GM12874 (cell line): ENCODE data around the gene IDE.
A peak's percentile ranks its signal among the peaks of the same experiment; 100 is the strongest.

Experiments used
- CTCF ChIP-seq: IDR thresholded peaks from 2 replicates; pipeline ENCODE4 v1.5.1; 2011; ENCODE audit warnings: low read depth, mild to moderate bottlenecking, control low read depth, low read length, moderate library complexity; ENCODE audit not compliant: insufficient read depth

IDE gene

DNA sequence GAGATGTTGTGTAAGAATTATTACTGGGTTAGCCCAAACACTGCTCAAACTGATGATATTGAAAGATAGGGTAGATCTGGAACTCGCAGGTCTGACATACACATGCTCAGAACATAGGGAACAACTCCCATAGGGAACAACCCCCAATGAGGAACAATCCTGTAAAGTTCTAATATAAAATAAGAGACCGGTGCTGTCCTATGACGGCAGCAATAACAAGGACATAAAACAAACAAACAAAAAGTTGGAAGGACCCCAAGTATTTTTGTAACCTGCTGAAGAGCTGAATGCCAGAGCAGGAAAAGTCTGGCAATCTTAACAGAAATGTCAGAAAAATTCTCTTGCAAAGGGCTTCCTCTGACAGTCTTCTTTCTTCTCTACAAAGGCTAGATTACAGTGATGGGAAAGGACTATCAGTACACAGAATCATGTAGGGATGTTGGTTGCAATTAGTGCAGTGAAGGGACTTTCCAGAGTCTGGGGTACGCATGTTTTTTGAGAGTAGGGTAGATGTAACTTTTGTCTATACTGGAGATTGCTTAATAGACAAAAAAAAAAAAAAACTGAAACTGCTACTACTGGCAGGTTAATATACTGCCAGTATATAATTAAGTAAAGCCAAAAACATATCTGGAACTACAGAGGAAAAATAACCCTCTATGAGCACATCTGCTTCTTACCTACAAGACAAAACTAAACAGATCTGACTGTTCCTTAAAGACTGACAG lies 35.5 kb downstream of the IDE start:
- TF ChIP-seq CTCF, result no peak

- TF ChIP-seq CTCF, result no peak
Observed at GRCh38 chr10:92530891-92531535, 42.9 kb downstream of the IDE start.

DNA sequence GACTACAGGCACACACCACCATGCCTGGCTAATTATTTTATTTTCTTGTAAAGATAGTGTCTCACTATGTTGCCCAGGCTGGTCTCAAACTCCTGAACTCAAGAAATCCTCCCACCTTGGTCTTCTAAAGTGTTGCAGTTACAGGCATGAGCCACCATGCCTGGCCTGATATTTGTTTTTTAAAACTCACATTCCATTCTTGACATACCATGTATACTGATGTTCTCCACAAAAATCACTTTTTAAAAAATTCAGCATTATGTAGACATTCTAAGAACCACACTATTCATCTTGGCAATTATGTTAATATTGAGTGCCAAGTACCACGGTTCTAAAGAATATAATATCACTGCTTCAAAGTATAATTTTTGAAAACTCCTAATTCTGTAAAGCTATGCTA lies 43.5 kb downstream of the IDE start:
- TF ChIP-seq CTCF, result no peak

GRCh38 chr10:92527716-92528115 lies 46.2 kb downstream of the IDE start:
- no peak for TF ChIP-seq CTCF

- no peak for TF ChIP-seq CTCF
Observed at GRCh38 chr10:92523639-92524038, 50.3 kb downstream of the IDE start.

- TF ChIP-seq CTCF, result peak; percentile 59; the same call in 1 of the 2 replicates
Observed at GRCh38 chr10:92517034-92517655, 56.7 kb downstream of the IDE start.

GRCh38 chr10:92508866-92509265 lies 65.0 kb downstream of the IDE start:
- no peak for TF ChIP-seq CTCF
